Astrocyte of the hippocampus (primary cell): ENCODE results near the gene FSTL4.

ENCODE experiments used
- DNase-seq: peaks from one replicate; pipeline ENCODE4 v3.0.0; 2011; ENCODE audit warnings: low read depth, low spot score

FSTL4 gene

DNA sequence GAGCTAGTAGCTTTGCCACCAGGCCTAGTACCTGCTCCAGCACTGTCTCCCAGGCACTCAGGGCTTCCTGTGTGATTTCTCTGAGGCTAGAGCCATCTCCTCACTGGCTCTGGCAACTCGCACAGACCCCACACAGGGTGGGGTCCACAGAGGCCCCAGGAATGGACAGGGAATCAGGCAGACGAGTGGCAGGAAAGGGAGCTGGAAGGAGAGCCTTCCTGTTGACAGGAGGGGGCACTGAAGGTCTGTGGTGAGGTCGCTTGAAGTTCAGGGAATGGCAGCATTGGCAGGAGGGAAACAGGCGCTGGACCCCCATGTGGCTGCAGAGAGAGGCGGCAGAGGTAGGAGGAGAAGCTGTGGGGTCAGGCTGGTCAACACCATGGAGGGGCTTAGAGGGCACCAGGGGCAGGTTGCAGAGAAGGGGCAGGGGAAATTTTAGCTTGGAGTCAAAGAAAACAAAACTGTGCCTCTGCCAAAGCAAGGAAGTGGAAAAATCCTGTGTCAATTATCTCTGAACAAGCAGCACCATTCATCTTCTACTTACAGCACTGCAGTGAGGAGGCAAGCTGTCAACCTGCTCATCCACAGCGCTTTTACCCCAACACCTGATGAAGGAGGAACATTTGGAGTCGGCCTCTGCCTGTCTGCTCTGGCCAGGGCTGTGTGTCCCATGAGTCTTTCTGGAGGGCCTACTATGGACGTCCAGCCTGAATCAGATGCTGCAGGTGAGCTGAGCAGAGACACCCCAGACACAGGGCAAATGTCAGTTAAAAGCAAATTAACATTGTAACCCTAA, 270.2 kb downstream of the FSTL4 start:
- DNase-seq, result no peak

DNA sequence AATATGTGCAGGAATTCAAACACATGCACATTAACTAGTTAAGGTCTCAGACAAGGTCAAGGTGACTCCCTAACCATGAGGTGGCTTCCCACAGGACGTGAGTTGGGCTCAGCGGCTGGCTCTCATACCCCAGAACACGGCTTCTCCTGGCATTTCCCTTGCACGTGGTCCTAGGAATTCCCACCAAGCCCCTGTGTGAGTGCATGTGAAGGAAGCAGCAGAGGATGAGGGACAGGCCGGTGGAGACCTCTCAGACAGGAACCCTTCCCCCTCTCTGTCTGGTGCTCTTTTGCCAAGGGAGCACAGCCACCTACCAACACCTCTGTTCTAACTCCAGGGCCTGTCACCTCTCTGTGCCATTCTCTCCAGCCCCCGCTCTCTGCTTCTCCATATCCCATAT, 271.0 kb downstream of the FSTL4 start:
- DNase-seq, result no peak

DNA sequence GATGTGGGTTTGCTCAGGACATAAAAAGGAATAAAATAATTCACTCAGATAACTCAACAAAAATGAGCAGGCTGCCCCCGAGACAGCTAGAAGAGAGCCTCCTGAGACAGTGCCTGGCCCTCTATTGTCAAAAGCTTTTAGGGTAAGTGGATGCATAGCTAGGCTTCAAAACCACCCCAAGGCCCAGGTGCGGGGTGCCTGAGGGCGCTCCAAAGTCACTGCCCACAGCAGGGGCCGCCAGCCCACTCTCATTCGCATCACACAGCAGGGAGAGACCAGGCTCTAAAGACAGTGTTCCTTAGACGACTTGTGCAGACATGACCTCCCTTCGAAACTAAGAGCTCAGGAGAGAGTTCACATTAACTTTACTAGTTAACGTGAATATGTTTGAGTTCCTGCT, 271.5 kb downstream of the FSTL4 start:
- no peak for DNase-seq

DNA sequence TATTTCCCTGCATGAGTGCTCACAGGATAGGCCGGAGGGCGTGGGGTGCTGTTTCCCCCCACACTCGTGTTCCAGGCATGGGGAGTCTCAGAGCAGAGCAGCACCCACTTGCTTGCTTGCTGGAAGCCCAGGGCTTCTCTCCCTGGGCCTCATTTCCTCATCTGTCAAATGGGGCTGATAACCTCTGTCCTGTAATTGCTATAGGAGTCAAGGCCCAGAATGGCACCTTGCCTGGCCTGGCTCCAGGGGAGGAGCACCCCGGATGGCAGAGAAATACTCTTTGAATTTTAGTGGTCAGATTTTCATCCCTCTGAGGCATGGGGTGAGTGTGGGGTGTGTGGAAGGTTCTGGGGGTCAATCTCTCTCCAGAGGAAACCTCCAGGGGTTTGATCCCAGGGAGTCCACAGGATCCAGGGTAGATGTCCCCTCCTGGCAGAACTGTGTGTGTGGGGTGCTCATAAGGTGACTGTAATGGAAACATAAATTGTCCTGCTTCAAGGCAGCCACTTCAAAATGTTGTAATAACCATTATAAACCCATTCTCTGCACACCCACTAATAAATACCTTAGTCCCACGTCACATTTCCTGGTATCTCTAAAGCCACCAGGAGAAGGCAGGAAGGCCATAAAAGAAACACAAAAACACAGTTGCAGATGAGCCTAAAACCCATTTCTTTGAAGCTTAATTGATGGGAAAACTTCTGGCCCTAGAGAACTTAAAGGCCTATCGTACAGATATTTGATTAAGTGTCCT, 272.2 kb downstream of the FSTL4 start:
- no peak for DNase-seq

DNA sequence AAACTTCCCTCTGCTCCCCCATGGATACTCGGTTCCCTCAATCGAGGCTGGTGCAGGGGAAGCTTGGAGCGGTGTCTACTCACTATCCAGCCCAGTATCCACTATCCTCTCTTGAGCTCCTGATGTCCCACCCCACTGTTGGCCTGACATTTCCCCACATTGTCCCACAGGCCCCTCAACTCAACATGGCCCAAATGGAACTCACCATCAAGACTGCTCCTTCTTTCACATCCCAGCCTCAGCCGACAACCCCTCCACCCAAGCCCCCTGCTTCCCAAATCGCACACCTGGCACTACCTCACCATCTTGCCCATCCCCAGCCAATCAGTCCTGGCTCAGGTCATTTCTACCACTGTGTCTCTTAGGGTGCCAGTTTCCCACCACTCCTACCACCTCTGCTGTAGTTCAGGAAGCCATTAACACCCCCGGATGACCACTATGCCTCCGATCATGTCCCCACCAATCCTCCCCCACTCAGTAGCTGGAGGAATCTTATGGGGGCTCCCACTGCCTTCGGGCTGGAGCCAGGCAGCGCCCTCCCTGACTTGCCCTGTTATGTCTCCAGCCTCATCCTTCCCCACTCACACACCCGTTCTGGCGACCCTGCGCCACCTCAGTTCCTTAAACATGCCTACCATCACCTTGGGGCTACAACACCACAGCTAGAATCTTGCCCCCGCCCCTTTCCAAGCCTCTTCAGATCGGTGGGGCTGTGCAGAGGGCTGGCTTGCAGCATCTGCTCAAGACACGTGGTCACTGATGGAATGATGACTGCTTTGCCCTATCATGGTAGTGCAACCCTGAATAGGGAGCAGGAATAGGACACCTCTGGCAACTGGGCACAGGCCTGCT, 273.6 kb downstream of the FSTL4 start:
- DNase-seq, result no peak

DNA sequence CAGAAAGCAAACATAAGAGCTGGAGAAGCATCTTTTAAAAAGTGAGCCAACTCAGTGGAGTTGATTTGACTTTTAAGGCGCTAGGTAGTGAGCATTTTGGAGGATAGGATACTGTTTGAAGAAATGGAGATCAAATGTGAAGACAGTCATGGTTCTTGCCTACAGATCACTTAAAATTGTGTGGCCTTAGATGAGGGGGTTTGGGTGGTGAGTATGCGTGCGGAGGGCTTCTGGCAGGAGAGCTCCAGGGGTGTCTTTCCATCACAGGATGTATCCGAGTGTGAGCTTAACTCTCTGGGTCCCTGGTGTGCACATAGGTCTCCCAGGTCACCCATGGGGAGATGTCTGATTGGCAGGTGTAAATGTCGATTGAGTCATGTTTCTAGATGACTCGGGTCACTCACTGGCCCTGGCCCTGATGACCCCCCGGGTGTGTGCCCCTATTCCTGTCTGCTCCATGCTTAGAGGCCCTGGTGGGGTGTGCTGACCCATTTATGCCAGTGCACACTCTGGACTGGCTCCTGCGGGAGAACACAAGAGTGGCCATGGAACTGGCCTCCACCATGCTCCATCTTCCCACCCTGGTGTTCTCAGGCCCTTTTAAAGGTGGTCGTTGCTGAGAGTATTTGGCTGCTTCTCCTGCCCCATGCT, 274.4 kb downstream of the FSTL4 start:
- no peak for DNase-seq

DNA sequence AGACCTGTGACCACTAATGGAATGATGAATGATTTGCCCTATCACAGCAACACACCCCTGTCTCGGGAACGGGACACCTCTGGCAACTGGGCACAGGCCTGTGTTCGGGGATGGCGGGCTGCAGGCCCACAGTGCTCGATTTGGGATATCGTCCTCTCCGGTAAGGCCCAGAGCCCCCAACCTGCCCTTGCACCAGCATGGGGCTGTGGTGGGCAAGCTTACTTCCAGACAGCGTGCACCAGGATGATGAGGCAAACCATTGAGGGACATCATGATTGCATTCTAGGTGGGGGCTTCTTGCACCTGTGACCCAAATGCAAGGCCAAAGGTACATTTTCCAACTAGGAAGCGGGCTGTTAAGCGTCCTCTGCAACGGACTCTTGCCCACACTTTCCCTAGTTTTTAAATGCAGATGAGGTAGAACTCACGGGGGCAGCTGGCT, 275.4 kb downstream of the FSTL4 start:
- DNase-seq, result no peak

DNA sequence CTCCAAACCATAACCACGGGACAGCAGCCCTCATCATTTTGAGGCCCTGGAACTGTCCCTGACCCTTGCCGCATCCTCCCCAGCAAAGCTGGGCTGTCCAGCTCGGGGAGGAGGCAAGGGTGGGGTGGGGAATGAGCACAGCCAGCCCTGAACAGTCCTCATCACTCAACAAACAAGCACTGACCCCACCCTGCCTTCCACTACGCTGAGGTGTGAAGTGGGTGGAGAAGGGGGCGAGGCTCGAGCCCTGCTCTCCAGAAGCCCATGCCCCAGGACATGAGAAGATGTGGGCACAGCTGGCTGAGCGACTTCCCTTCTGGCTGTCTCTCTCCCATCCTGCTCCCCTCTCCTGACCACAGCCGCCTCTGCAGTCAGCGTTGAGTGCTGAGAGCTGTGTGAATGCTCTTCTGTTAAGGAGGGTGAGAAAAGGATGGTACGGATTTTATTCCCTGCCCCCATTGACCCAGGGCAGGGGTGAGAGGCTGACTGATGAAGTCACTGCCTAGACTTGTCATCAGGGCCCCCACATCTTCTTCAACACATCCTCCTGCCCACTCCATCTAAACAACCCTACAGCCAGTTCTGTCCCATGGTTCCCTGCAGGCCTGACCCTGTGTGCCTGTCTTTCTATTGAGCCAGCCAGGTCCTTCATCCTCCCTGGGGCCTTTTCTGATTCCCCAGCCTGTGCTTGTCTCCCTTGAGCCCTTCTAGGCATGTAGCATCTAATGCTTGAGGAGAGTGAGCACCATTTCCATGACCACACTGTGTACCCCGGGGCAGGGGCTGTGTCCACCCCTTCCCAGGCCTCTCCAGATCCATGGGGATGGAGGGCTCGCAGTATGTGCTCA, 276.0 kb downstream of the FSTL4 start:
- no peak for DNase-seq

DNA sequence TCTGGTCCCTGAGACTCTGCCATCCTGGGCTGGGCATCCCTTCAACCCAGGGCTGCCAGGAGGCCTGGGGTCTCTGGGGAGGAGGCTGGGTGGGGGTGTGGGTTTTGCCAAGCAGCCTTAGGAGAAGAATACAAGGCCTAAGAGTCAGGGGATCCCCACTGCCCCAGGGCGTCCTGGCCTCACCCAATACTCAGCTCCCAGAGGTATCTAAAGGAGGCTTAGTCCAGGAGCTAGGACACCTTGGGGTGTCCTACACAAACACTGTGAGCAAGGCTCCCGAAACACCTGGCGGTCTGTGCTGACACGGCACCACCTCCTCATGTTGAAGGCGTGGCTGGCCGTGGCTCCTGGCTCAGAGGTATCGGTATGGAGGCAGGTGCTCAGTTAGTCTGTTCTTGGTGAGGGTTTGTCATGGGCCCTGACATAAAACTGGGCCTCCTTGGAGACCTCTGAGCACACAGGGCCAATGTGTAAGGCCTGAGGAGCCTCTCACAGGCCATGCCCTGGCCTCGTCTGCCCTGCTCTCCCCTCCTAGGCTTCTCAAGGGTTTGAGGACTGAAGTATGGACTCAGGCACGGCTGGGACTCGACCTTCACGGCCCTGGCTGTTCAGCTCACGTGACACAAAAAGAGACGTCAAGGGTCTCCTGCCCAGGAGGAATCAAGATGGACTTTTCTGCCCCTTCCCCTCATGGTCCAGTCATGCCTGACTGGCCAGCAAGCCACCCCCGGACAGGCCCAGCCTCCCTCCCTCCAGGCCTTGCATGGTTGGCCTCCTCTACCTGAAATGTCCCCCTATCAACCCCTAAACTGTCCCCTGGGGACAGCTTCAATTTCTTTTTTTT, 277.3 kb downstream of the FSTL4 start:
- DNase-seq, result no peak

DNA sequence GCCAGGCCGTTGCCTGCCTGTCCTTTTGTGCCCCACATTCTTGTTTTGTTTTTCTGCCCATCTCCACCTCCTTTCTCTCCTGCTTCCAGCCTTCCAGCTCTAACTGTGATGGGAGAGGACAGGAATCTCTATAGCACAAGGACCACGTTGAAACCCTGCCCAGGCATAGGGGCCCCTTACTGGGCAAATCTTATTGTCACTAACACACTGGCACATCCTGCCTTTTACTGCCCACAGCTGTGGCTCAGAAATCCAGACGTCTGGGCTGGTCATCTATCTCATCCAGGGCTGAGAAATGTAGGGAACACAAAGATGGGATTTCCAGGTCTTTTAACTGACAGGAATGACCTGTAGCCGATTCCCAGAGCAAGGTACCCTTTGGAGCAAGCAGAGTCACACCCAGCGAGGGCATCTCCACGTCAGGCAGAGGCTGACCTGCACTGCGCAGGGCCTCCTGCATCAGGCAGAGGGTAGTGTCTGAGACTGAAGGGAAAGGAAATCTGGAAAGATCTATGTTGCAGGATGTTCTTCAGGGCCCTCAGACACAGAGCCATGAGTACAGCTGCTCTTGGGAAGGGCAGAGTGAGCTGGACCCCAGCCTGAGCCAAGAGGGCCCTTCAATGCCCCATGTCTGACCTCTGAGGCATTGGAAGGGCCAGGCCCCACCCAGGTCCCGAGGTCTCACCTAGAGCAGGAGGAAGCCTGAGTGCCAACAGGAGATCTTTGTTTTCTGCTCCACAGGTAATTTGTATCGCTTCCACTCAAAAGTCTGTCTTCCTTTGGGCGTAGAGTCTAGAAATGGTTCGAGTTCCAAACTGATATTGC, 278.8 kb downstream of the FSTL4 start:
- no peak for DNase-seq

DNA sequence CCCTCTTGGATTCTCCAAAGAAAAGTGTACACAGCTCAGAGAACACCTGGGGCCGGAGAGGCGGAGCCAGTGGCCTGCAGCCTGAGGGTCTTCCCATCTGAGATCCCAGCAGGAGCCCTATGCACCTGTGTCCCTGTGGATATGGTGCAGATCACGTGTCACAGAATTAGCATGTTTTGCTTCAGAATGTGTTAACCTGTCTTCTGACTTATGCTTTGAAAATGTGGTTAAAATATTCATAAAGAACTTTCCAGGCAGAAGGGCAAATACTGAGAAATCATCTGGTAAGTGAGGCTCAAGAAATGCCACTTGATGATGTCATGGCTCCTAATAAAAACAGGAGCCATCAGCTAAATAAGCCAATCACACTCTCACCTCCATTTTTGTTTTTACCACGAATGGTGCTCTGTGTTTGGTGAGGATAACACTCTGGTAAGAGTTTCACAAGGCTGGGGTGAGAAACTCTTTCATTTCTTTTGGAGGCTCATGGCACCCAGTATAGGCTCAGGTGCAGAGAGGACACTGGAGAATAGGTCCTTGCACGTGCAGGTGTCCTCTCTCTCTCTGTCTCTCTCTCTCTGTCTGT, 279.8 kb downstream of the FSTL4 start:
- DNase-seq, result no peak

DNA sequence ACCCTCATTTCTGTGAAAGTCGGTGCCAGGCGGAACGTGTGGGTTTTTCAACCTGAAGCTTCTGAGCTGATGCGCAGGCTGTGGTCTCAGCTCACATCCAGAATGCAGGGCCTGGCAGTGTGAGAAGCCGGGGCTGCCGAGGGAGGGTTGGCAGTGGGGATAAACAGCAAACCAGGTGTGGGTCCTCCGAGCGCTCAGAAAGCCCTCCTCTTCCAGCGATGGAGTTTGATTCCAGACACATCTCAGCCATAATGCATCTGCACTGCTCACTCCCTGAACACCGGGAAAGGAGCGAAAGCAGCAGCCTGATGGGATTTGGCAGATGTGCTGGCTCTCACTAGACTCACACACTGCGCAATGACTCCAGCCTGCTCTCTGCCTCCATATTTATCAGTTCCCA, 280.4 kb downstream of the FSTL4 start:
- DNase-seq, result no peak

DNA sequence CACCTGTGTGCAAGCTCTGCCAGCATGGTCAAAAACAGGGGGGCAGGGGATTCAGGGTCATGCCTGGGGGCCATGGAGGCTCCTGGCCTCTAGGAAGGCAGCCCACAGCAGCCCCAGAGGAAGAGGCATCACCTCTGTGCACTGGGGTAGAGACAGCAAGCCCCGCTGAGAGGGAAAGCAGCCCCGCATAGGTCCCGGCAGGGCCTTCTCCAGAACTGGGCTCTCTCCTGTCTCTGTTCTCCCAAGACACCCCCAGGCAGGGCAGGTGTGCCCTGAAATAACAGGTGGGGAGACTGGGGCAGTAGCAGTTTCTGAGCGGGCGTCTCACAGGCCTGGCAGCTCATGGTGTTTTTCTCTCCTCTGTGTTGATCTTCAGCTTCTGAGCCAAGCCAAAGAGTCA, 281.4 kb downstream of the FSTL4 start:
- no peak for DNase-seq

DNA sequence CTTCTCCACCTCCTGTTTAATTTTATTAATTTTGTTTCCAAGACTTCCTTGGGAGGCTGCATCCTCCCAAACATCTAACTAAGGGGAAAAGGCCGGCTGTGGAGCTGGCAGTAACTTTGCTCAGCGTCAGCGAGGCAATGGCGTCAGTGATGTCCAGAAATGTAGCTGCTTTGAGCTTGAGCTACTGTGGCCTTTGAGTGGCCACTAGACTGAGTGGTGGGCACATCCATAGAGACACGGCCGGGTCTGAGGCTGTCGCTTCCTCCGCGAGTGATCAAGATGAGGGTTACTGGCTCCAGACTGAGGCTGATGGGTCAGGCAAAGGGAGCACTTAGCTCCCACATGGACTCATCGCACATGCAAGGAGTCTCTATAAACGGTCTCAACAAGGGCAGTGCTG, 283.5 kb downstream of the FSTL4 start:
- DNase-seq, result no peak

DNA sequence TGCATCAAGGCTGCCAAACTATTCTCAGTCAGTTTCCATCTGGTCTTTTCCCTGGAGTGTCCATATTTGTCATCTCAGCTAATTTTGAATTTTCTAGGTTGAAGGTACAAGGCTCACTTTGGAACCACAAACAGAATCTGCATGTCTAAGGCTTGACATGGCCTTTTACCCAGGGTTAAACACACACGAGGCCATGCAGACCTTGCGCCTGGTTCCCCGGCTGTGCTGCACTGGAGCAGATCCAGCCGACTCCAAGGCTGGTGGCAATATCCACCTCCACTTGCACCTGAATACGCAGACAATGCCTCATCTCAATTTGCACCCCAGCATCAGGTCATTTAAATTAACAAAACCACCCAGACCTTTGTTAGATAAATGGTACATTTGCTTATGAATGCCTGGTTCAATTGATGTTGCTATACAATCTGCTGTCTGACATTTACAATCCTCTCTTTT, 284.4 kb downstream of the FSTL4 start:
- no peak for DNase-seq

DNA sequence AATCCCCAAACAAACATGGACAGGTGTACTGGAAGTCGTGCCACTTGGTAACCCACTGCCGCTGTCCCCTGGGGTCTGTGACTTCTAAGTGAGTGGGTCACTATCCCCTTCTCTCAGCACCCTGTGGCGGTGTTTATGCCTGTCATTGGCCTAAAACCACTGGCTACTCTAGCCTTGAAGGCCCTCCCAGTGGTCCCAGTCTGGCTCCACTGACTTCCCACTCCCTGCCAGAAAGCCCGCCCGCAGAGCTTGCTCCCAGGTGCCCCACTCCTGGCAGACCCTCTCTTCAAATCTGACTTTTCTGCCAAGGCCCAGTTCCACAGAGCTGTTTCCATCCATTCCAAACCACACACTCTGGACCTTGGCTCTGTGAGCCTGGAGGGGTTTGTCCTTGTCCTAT, 286.0 kb downstream of the FSTL4 start:
- no peak for DNase-seq

DNA sequence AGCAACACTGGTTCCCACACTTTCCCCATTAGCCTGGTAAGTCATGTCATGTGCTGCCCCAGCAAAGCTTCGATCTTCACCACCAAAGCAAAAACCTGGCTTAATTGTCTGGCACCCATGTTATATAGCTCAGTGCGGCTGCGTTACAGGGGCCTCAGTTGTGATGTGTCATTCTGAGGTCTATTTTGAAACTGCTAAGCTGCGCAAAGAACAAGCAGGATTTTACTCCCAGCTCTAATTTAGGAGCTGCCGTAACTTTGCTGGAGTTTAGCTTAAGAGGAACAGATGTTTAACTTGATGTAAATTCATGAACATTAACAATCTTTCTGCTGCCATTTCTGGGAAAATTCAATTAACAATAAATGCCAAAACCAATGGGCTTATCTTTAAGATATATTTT, 286.5 kb downstream of the FSTL4 start:
- no peak for DNase-seq

DNA sequence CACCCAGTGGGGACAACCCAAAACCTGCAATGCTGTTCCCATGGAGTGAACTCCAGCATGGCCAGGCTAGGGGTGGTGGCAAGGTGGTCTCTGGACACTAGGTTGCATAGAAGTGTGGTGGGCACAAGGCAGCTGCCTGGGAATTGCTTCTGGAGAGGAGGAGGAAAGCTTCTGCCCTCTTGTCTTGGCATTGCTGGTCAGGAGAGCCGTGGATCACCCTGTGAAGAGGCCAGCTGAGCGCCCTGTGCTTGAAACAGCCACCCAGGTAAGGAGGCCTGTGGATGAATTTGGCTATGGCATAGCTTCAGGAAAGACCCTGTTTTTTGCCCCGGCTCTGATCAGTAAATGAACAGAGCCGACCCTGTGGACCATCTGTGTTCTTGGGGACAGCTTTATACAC, 287.4 kb downstream of the FSTL4 start:
- DNase-seq, result no peak
